AG04450 (cell line): ENCODE measurements around the gene MMP24OS. TPM values are rescaled to one million over a fixed set of nuclear protein-coding genes. Genes with fewer than 3 reads are reported as not detected.

Source experiments
- CTCF ChIA-PET: fragments of 300-600, 350-600 bp; formaldehyde crosslinking; extraction: SDS; loops from one replicate; lab custom pipeline; 2022; ENCODE audit warnings: antibody characterized with exemption, inconsistent platforms; lab: Charles Lee
- POLR2A ChIA-PET: fragments of 350-600 bp; formaldehyde crosslinking; extraction: SDS; loops from one replicate; lab custom pipeline; 2021; ENCODE audit warnings: antibody characterized with exemption, inconsistent platforms; lab: Yijun Ruan, JAX
- DNase-seq: peaks from one replicate; pipeline ENCODE4 v3.0.0-alpha.2; 2011; ENCODE audit warnings: low read depth, low spot score
- H3K27ac ChIP-seq: one replicate; pipeline ENCODE4 v1.5.1; 2012; ENCODE audit warnings: low read depth, low read length, control low read depth
- H3K27me3 ChIP-seq: one replicate; pipeline ENCODE4 v1.6.0; 2012; ENCODE audit warnings: low read length; ENCODE audit not compliant: control insufficient read depth, insufficient read depth
- H3K4me3 ChIP-seq: 2 replicates; pipeline ENCODE4 v1.5.1; 2011; ENCODE audit warnings: mild to moderate bottlenecking, low read depth, low read length, control low read depth
- H3K9me3 ChIP-seq: 2 replicates; pipeline ENCODE4 v1.5.1; 2012; ENCODE audit warnings: low read length; ENCODE audit not compliant: control insufficient read depth, insufficient read depth
- polyA plus RNA-seq: library from polyadenylated mRNA; depleted of rRNA; stranded (reverse); fragments of >200 nt; gene quantifications from 2 replicates; pipeline ENCODE4 v1.2.3, GENCODE V29; 2011
- TF ChIP-seq, protein P1 (sequence below): IDR thresholded peaks from 2 replicates; pipeline ENCODE4 v1.5.1; 2011; ENCODE audit warnings: low read depth, low read length, control low read depth, inconsistent platforms

Gene MMP24OS
- polyA plus RNA-seq, 1 experiment, result 35.3 TPM

DNA sequence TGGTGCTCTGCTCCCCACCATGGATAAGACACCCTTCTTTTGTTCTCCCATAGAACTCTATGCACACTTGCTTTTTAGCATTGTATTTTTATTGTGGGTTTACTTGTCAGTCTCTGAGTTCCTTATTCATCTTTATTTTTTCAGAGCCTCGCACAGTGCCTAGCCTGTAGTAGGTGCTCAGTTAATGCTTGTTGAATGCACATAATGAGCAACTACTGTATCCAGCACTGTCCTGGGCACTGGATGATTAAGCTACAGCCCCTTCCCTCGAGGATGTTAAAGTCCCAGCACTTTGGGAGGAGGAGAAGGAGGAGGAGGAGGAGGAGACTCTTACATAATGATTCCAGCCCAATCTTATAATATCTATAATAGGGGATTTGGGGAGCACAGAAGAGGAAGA lies 34.6 kb downstream of the MMP24OS start:
- ChIA-PET POLR2A (no interaction called here), CTCF (no interaction called here)
- Histone ChIP-seq H3K9me3 (no peaks in the 10 kb centered on the region), H3K27ac (no peak overlapping the region), H3K4me3 (no peak overlapping the region), H3K27me3 (peaks cover 15% of the 10 kb centered on the region)
- TF ChIP-seq, protein P1, sequence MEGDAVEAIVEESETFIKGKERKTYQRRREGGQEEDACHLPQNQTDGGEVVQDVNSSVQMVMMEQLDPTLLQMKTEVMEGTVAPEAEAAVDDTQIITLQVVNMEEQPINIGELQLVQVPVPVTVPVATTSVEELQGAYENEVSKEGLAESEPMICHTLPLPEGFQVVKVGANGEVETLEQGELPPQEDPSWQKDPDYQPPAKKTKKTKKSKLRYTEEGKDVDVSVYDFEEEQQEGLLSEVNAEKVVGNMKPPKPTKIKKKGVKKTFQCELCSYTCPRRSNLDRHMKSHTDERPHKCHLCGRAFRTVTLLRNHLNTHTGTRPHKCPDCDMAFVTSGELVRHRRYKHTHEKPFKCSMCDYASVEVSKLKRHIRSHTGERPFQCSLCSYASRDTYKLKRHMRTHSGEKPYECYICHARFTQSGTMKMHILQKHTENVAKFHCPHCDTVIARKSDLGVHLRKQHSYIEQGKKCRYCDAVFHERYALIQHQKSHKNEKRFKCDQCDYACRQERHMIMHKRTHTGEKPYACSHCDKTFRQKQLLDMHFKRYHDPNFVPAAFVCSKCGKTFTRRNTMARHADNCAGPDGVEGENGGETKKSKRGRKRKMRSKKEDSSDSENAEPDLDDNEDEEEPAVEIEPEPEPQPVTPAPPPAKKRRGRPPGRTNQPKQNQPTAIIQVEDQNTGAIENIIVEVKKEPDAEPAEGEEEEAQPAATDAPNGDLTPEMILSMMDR, result no peak
- no peak for DNase-seq

DNA sequence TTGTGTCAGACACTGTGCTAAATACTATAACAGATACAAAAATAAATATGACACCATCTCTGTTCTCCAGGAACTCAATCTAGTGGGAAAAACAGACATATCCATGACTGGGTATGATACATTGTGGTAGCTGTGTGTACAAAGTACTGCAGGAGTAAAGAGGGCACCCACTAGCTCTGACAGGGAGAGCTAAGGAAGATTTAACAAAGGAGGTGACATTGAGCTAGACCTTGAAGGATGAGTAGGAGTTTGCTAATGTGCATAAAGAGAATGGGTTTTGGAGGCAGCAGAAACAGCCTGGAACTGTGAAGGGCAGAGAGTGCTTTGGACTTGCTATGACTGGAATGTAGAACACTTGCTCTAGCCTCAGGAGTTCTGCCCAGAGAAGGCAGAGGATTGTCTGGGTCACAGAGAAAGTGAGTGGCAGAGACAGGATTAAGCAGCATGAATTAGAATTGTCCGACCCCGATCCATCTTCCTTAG lies 37.1 kb downstream of the MMP24OS start:
- Histone ChIP-seq H3K4me3 (no peak overlapping the region), H3K27ac (no peak overlapping the region), H3K27me3 (peaks cover 14% of the 10 kb centered on the region), H3K9me3 (peaks cover 5% of the 10 kb centered on the region; the same call in 1 of the 2 replicates)
- TF ChIP-seq, protein P1, result no peak
- CTCF ChIA-PET, result interaction anchor here (0.6 to 1.0 kb wide), 2 partner anchors 23 to 32 kb away, joined by 3 to 12 read pairs; no protein-coding TSS in a partner anchor
- POLR2A ChIA-PET, result interaction anchor here (0.6 kb wide), 1 partner anchor 538 kb away, joined by 4 read pairs; no protein-coding TSS in a partner anchor
- no peak for DNase-seq

DNA sequence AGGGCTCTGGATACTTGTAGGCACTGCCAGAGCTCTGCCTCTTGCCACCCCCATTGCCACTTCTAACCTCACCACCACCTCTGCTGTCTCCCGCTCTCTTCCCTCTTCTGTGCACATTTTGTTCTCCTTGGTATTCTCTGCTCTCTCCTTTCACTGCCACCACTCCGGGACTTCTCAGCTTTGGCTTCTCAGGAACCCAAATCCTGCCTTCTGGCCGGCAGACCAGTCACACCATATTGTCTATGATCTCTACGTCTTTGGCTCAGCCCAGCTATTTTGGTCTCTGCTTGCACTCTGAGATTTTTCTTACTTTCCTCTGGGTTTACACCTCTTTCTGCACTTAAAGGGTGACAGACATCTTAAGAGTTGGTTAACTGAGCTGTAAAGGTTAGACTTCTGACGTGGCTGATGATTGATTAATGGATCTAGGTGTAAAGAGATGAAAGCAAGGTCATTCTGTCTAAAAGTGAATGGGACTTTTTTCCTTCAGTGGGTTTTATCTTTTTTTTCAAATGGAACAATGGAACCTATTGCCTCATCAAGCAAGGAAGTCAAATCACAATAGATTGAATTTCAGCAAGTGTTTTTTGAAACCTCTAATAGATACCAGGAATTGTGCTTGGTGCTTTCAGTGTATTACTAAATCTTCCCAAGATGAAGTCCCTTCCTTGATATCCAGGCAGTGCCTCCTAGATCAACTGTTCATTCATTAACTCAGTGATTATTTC lies 37.7 kb downstream of the MMP24OS start:
- Histone ChIP-seq H3K27me3 (peaks cover 13% of the 10 kb centered on the region), H3K9me3 (peaks cover 5% of the 10 kb centered on the region; the same call in 1 of the 2 replicates), H3K4me3 (no peak overlapping the region), H3K27ac (no peak overlapping the region)
- no peak for DNase-seq
- TF ChIP-seq, protein P1, result no peak
- ChIA-PET CTCF (interaction anchor here (0.6 to 1.1 kb wide), 2 partner anchors 23 to 95 kb away, joined by 3 to 12 read pairs; no protein-coding TSS in a partner anchor), POLR2A (no interaction called here)

DNA sequence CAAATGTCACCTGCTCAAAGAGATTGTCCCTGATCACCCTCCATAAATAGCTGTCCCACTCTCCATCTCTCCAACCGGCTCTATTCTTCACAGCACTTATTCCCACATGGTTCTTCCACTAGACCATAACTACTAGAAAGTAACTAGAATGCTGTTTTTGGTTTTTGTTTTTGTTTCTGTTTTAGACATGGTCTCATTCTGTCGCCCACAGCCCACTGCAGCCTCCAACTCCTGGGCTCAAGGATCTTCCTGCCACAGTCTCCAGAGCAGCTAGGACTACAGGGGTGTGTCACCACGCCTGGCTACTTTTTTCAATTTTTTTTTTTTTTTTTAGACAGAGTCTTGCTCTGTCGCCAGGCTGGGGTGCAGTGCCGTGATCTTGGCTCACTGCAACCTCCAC lies 39.2 kb downstream of the MMP24OS start:
- Histone ChIP-seq H3K27ac (no peak overlapping the region), H3K4me3 (no peak overlapping the region), H3K27me3 (peaks cover 11% of the 10 kb centered on the region), H3K9me3 (peaks cover 5% of the 10 kb centered on the region; the same call in 1 of the 2 replicates)
- no peak for DNase-seq
- TF ChIP-seq, protein P1, result no peak
- ChIA-PET POLR2A (no interaction called here), CTCF (no interaction called here)

DNA sequence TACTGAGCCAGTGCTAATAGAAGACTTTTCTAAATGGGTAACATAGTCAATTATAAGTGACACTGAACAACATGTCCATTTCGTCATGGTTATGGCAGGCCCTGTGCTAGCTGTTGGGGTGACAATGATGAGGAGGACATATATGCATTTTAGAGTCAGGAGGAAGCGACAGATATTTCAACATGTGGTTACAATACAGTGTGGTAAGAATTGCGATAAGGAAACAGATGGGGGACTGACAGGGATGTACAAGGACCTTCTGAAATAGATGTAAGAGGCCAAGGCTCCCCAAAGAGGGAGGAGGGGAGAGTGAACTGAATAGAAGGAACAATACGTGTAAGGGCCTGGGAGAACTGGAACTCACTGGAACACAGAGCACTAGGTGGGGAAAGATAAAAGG lies 39.8 kb downstream of the MMP24OS start:
- no peak overlapping the region for H3K4me3 ChIP-seq
- POLR2A ChIA-PET, result no interaction called here

More for the DNA sequence above, 39.8 kb downstream of the MMP24OS start:
- peaks cover 5% of the 10 kb centered on the region; the same call in 1 of the 2 replicates for H3K9me3 ChIP-seq
- TF ChIP-seq, protein P1, result no peak
- H3K27ac ChIP-seq, result no peak overlapping the region
- DNase-seq, result no peak
- CTCF ChIA-PET, result interaction anchor here (0.9 kb wide), 1 partner anchor 11 kb away, joined by 3 read pairs; no protein-coding TSS in a partner anchor
- peaks cover 8% of the 10 kb centered on the region for H3K27me3 ChIP-seq
